Measurements from ENCODE around the gene FGF11. TPM values are rescaled to one million over a fixed set of nuclear protein-coding genes. Genes with fewer than 3 reads are reported as not detected.

Gene FGF11
- total and polyA plus RNA-seq, 2 of the 13 experiments (the other 11 are each of a cell fraction or from before 2014, with no cell fraction given) = 0.20 to 7.6 TPM

- TF ChIP-seq NAIF1 (CRISPR knock-in tag; IDR thresholded peaks at IDR 0.05; ENCODE audit: borderline replicate concordance) (no peak), MBD4 (IDR thresholded peaks at IDR 0.05; ENCODE audit: borderline replicate concordance, low read length) (no peak), DNMT1 (CRISPR knock-in tag; IDR thresholded peaks at IDR 0.05) (no peak), ATM (IDR thresholded peaks at IDR 0.05; ENCODE audit: borderline replicate concordance) (no peak), NR2C2 (CRISPR knock-in tag; IDR thresholded peaks at IDR 0.05; ENCODE audit: borderline replicate concordance) (no peak), EHMT2 (IDR thresholded peaks at IDR 0.05; ENCODE audit: borderline replicate concordance, low read depth, low read length) (no peak), ZNF121 (CRISPR knock-in tag; IDR thresholded peaks at IDR 0.05) (no peak), PHF5A (CRISPR knock-in tag; IDR thresholded peaks at IDR 0.05; ENCODE audit: low read depth, unreplicated experiment) (no peak), JUNB (CRISPR knock-in tag; IDR thresholded peaks at IDR 0.05; ENCODE audit: borderline replicate concordance) (no peak), ZNF30 (CRISPR knock-in tag; IDR thresholded peaks at IDR 0.05) (no peak), FOSL2 (CRISPR knock-in tag; IDR thresholded peaks at IDR 0.05) (no peak), NBN (conservative IDR thresholded peaks at IDR 0.05) (no peak), ZKSCAN8 (CRISPR knock-in tag; IDR thresholded peaks at IDR 0.05; ENCODE audit: borderline replicate concordance) (no peak), ZNF782 (CRISPR knock-in tag; IDR thresholded peaks at IDR 0.05; ENCODE audit: borderline replicate concordance) (no peak), NFYC (CRISPR knock-in tag; IDR thresholded peaks at IDR 0.05) (no peak), CHD2 (IDR thresholded peaks at IDR 0.05; ENCODE audit: low read depth, low read length) (no peak), GPN1 (CRISPR knock-in tag; IDR thresholded peaks at IDR 0.05; ENCODE audit: borderline replicate concordance) (no peak), DNMT3B (CRISPR knock-in tag; conservative IDR thresholded peaks at IDR 0.05) (no peak), MYPOP (CRISPR knock-in tag; IDR thresholded peaks at IDR 0.05) (no peak), NFE2L1 (CRISPR knock-in tag; IDR thresholded peaks at IDR 0.05; ENCODE audit: borderline replicate concordance) (no peak), ZNF75D (CRISPR knock-in tag; IDR thresholded peaks at IDR 0.05; ENCODE audit: borderline replicate concordance) (no peak), GLI4 (CRISPR knock-in tag; IDR thresholded peaks at IDR 0.05; ENCODE audit: borderline replicate concordance) (no peak), EEA1 (CRISPR knock-in tag; IDR thresholded peaks at IDR 0.05; ENCODE audit: borderline replicate concordance) (no peak), FOXM1 (CRISPR knock-in tag; IDR thresholded peaks at IDR 0.05) (no peak)
- TF ChIP-seq, protein P1, sequence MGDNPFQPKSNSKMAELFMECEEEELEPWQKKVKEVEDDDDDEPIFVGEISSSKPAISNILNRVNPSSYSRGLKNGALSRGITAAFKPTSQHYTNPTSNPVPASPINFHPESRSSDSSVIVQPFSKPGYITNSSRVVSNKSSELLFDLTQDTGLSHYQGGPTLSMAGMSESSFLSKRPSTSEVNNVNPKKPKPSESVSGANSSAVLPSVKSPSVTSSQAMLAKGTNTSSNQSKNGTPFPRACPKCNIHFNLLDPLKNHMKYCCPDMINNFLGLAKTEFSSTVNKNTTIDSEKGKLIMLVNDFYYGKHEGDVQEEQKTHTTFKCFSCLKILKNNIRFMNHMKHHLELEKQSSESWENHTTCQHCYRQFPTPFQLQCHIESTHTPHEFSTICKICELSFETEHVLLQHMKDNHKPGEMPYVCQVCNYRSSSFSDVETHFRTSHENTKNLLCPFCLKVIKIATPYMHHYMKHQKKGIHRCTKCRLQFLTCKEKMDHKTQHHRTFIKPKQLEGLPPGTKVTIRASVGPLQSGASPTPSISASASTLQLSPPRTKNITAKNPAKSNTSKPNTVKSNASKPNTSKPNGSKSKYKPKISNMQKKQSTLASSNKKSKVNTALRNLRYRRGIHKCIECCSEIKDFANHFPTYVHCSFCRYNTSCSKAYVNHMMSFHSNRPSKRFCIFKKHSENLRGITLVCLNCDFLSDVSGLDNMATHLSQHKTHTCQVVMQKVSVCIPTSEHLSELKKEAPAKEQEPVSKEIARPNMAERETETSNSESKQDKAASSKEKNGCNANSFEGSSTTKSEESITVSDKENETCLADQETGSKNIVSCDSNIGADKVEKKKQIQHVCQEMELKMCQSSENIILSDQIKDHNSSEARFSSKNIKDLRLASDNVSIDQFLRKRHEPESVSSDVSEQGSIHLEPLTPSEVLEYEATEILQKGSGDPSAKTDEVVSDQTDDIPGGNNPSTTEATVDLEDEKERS (CRISPR knock-in tag; IDR thresholded peaks at IDR 0.05) = no peak
- TF ChIP-seq, protein P2, sequence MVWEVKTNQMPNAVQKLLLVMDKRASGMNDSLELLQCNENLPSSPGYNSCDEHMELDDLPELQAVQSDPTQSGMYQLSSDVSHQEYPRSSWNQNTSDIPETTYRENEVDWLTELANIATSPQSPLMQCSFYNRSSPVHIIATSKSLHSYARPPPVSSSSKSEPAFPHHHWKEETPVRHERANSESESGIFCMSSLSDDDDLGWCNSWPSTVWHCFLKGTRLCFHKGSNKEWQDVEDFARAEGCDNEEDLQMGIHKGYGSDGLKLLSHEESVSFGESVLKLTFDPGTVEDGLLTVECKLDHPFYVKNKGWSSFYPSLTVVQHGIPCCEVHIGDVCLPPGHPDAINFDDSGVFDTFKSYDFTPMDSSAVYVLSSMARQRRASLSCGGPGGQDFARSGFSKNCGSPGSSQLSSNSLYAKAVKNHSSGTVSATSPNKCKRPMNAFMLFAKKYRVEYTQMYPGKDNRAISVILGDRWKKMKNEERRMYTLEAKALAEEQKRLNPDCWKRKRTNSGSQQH (CRISPR knock-in tag; IDR thresholded peaks at IDR 0.05; ENCODE audit: low read depth) = no peak; the same call in 1 of the 2 replicates
These were observed 38.3 kb downstream of the FGF11 start (continued) for GRCh38 chr17:7477392-7478275.

Measured in HepG2 (cell line).